GM12878 (cell line): ENCODE measurements around the gene KIRREL2. TPM values are rescaled to one million over a fixed set of nuclear protein-coding genes. Genes with fewer than 3 reads are reported as not detected.

Experiments
- ATAC-seq: fragments of 200-7000 bp; cut with Tn5 transposase; 3 replicates; pipeline ENCODE4 v1.9.1; 2020; ENCODE audit warnings: mild to moderate bottlenecking, moderate library complexity
- BruUV-seq: library from RNA; stranded (reverse); fragments of 400-500 nt; replicated peaks from 2 replicates; lab custom pipeline; 2021; lab: Mats Ljungman, UMichigan
- CTCF ChIA-PET: fragments of 300-600 bp; sonication (Branson Sonifier 250); formaldehyde crosslinking; extraction: SDS; loops from one replicate; lab custom pipeline; 2021; ENCODE audit warnings: inconsistent platforms; lab: Yijun Ruan, JAX
- POLR2A ChIA-PET: fragments of 350-600 bp; formaldehyde crosslinking; extraction: SDS; loops from one replicate; lab custom pipeline; 2021; ENCODE audit warnings: inconsistent platforms; lab: Charles Lee
- RAD21 ChIA-PET: fragments of 300-600 bp; sonication (Branson Sonifier 250); formaldehyde crosslinking; loops from one replicate; lab custom pipeline; 2023; ENCODE audit warnings: antibody characterized with exemption; ENCODE audit not compliant: unreplicated experiment; lab: Charles Lee
- SMC1A ChIA-PET: fragments of 300-600 bp; sonication (Branson Sonifier 250); formaldehyde crosslinking; loops from one replicate; lab custom pipeline; 2023; ENCODE audit not compliant: unreplicated experiment, uncharacterized antibody; lab: Charles Lee
- DNase-seq: peaks from one replicate; pipeline ENCODE4 v3.0.0-alpha.2; 2011; ENCODE audit warnings: low read depth, low spot score
- FAIRE-seq: peaks from 3 replicates; lab custom pipeline; 2011; peaks lifted over from hg19 to GRCh38; lab: Jason Lieb, UNC
- H2AFZ ChIP-seq: 2 replicates; pipeline ENCODE4 v1.6.0; 2011; ENCODE audit warnings: low read depth, low read length, control low read depth; ENCODE audit not compliant: control insufficient read depth
- H3K27ac ChIP-seq: 2 replicates; pipeline ENCODE4 v1.5.1; 2011; ENCODE audit warnings: control low read depth; ENCODE audit not compliant: control insufficient read depth, insufficient read depth
- H3K27me3 ChIP-seq, 2 experiments: replicated peaks in 1 of 2; 2 replicates each; pipeline versions ENCODE4 v1.6.0 to v1.6.1; 2011; ENCODE audit warnings: low read length in 1 of 2; ENCODE audit not compliant: control insufficient read depth in 2 of 2, insufficient read depth in 2 of 2
- H3K36me3 ChIP-seq, 2 experiments: 2 replicates each; pipeline ENCODE4 v1.5.1; 2011; ENCODE audit warnings: low read length in 1 of 2; ENCODE audit not compliant: control insufficient read depth in 2 of 2, insufficient read depth in 2 of 2
- H3K4me1 ChIP-seq: 2 replicates; pipeline ENCODE4 v1.6.1; 2011; ENCODE audit warnings: mild to moderate bottlenecking, low read length, moderate library complexity, mixed read lengths; ENCODE audit not compliant: control insufficient read depth, insufficient read depth
- H3K4me2 ChIP-seq: 2 replicates; pipeline ENCODE4 v1.6.0; 2011; ENCODE audit warnings: control low read depth; ENCODE audit not compliant: control insufficient read depth, insufficient read depth
- H3K4me3 ChIP-seq: fragments of 200-600 bp; sonication (generic); 2 replicates; pipeline ENCODE4 v1.5.1; 2016
- H3K79me2 ChIP-seq: 2 replicates; pipeline ENCODE4 v1.6.0; 2011; ENCODE audit warnings: low read length; ENCODE audit not compliant: control insufficient read depth, insufficient read depth
- H3K9ac ChIP-seq: 2 replicates; pipeline ENCODE4 v1.8.0; 2011; ENCODE audit warnings: low read length, control low read depth, mixed read lengths; ENCODE audit not compliant: control insufficient read depth, insufficient read depth
- H3K9me3 ChIP-seq: replicated peaks from 3 replicates; pipeline ENCODE4 v1.5.1; 2011; ENCODE audit warnings: mild to moderate bottlenecking, low read length; ENCODE audit not compliant: control insufficient read depth, insufficient read depth
- H4K20me1 ChIP-seq: 2 replicates; pipeline ENCODE4 v1.6.0; 2011; ENCODE audit not compliant: control insufficient read depth, insufficient read depth
- BCL3 ChIP-seq: IDR thresholded peaks from 2 replicates; pipeline ENCODE4 v1.6.1; 2011; ENCODE audit warnings: borderline replicate concordance, low read depth, mild to moderate bottlenecking, moderate library complexity, low read length; ENCODE audit not compliant: insufficient read depth, poor library complexity, severe bottlenecking
- CEBPB ChIP-seq, 2 experiments: fragments of 150-350 bp in 1 of 2; IDR thresholded peaks; 2 replicates each; pipeline ENCODE4 v1.6.1; 2012 to 2014; ENCODE audit warnings: low read depth in 2 of 2, low read length in 2 of 2, borderline replicate concordance in 1 of 2, inconsistent platforms in 1 of 2
- DPF2 ChIP-seq: fragments of 450-650 bp; IDR thresholded peaks from 2 replicates; pipeline ENCODE4 v1.6.1; 2017; ENCODE audit warnings: mild to moderate bottlenecking
- EGR1 ChIP-seq, 2 experiments: IDR thresholded peaks; 1 replicate in 1 of 2; 2 replicates in 1 of 2; pipeline ENCODE4 v1.6.1; 2011 to 2012; ENCODE audit warnings: low read depth in 2 of 2, low read length in 2 of 2, borderline replicate concordance in 1 of 2, mild to moderate bottlenecking in 1 of 2, moderate library complexity in 1 of 2
- EZH2 ChIP-seq: IDR thresholded peaks from 2 replicates; pipeline ENCODE4 v1.6.1; 2012; ENCODE audit warnings: low read depth, mild to moderate bottlenecking, control low read depth, inconsistent platforms, low read length, borderline replicate concordance; ENCODE audit not compliant: control insufficient read depth
- IRF3 ChIP-seq: fragments of 450-650 bp; IDR thresholded peaks from 2 replicates; pipeline ENCODE4 v1.6.1; 2014; ENCODE audit warnings: mild to moderate bottlenecking
- MEF2B ChIP-seq: fragments of 450-650 bp; IDR thresholded peaks from 2 replicates; pipeline ENCODE4 v1.6.1; 2018; ENCODE audit warnings: mild to moderate bottlenecking, moderate library complexity; ENCODE audit not compliant: partially characterized antibody, poor library complexity, severe bottlenecking
- NFYB ChIP-seq: IDR thresholded peaks from 2 replicates; pipeline ENCODE4 v1.6.1; 2011; ENCODE audit warnings: low read depth, mild to moderate bottlenecking, low read length, improper control_type of control experiment, moderate library complexity; ENCODE audit not compliant: insufficient read depth
- POU2F2 ChIP-seq: IDR thresholded peaks from 3 replicates; pipeline ENCODE4 v1.6.1; 2011; ENCODE audit warnings: low read depth, mild to moderate bottlenecking, low read length, borderline replicate concordance
- SMAD1 ChIP-seq: fragments of 450-650 bp; IDR thresholded peaks from 2 replicates; pipeline ENCODE4 v1.6.1; 2018; ENCODE audit warnings: mild to moderate bottlenecking, low read depth; ENCODE audit not compliant: partially characterized antibody
- ZBTB40 ChIP-seq: fragments of 450-650 bp; IDR thresholded peaks from 2 replicates; pipeline ENCODE4 v1.6.1; 2016; ENCODE audit warnings: mild to moderate bottlenecking, moderate library complexity, borderline replicate concordance
- WGBS: methylation state at CpG from one replicate; pipeline ENCODE4 v1.1.6; 2016; ENCODE audit warnings: low lambda C conversion rate; ENCODE audit not compliant: insufficient replicate concordance, insufficient coverage; ENCODE audit errors: missing lambda C conversion rate; 5-methylcytosine and 5-hydroxymethylcytosine counted together
- in situ Hi-C: fragments of 300-500 bp; cut with MboI; formaldehyde crosslinking; loops from 9 replicates; pipeline ENCODE4 v1.14.3; 2018; ENCODE audit warnings: mixed read lengths
- intact Hi-C: fragments of 100-400 bp; cut with micrococcal nuclease; formaldehyde crosslinking; loops from one replicate; pipeline ENCODE4 v1.14.2; 2022; ENCODE audit not compliant: unreplicated experiment
- polyA plus RNA-seq, 11 experiments: library from polyadenylated mRNA; depleted of rRNA in 4 of 11; unstranded in 6 of 11; stranded (reverse) in 5 of 11; fragments of >200 nt; fragmentation: Nextera tagmentation in 4 of 11; fragmentation: Illumina TruSeq in 1 of 11; extraction: Ambion mirVana in 4 of 11; extraction: Trizol in 1 of 11; gene quantifications; 1 replicate in 1 of 11; 2 replicates in 10 of 11; pipeline versions ENCODE4 v1.2.1 to v1.2.3, GENCODE V29; 2011 to 2016; ENCODE audit warnings: inconsistent platforms in 2 of 11, missing spikeins in 2 of 11, low read depth in 1 of 11
- total RNA-seq, 4 experiments: library from RNA; depleted of rRNA in 3 of 4; stranded (reverse); fragments of >200 nt in 3 of 4; fragmentation: Illumina TruSeq in 1 of 4; extraction: Trizol in 1 of 4; gene quantifications; 2 replicates each; pipeline versions ENCODE4 v1.2.1 to v1.2.3, GENCODE V29; 2013 to 2021

Gene KIRREL2
- total and polyA plus RNA-seq, 10 of the 15 experiments (the other 5 are each of a cell fraction or from before 2014, with no cell fraction given) = 0.03 to 0.06 TPM; not detected in 8

GRCh38 chr19:35868172-35868822 lies 11.6 kb downstream of the KIRREL2 start, which contains the start of gene APLP1 (continued):
- TF ChIP-seq DPF2 (peak; percentile 19; the same call in 1 of the 2 replicates), IRF3 (no peak), EGR1 (IDR thresholded peaks at IDR 0.05; ENCODE audit: borderline replicate concordance in 1 of 2, low read depth in 2 of 2, low read length in 2 of 2) (peak in 1 of 2 experiments; percentile 81; a peak in 2 of 3 replicates), SMAD1 (no peak), EZH2 (no peak), BCL3 (no peak), NFYB (no peak)

GRCh38 chr19:35868823-35869326 lies 12.2 kb downstream of the KIRREL2 start:
- FAIRE-seq (no peak), DNase-seq (no peak), ATAC-seq (no peak)
- no peaks in the 10 kb centered on the region for H3K36me3 ChIP-seq
- ChIA-PET RAD21 (interaction anchor here (1.0 to 1.5 kb wide), 2 partner anchors 16 to 62 kb away, joined by 3 to 6 read pairs; partner anchors contain the start of gene NPHS1), POLR2A (interaction anchor here (0.6 kb wide), 1 partner anchor 107 kb away, joined by 6 read pairs; no protein-coding TSS in a partner anchor), SMC1A (no interaction called here), CTCF (no interaction called here)
- no peak overlapping the region for H2AFZ ChIP-seq
- H3K9me3 ChIP-seq = no peaks in the 10 kb centered on the region
- H3K79me2 ChIP-seq = no peaks in the 10 kb centered on the region
- in situ Hi-C loops = no loop called here
- 6% methylated on average over 7 of the region's 15 CpGs for WGBS
- intact Hi-C loops = no loop called here
- peaks cover 13% of the 10 kb centered on the region for H3K4me1 ChIP-seq
- no peak overlapping the region for H3K9ac ChIP-seq
- peak overlapping the region; percentile 51; the same call in 1 of the 2 replicates for H3K4me3 ChIP-seq
- H3K27me3 ChIP-seq = peaks cover 2 to 4% of the 10 kb centered on the region in 2 experiments; a peak in 1 of 4 replicates
- H4K20me1 ChIP-seq = no peaks in the 10 kb centered on the region
- H3K27ac ChIP-seq = no peak overlapping the region
- BruUV-seq = no TSS peak
- H3K4me2 ChIP-seq = peak overlapping the region; percentile 45; the same call in 1 of the 2 replicates
- TF ChIP-seq POU2F2 (no peak), CEBPB (IDR thresholded peaks at IDR 0.05; ENCODE audit: borderline replicate concordance in 1 of 2, low read depth in 2 of 2, low read length in 2 of 2) (no peak), MEF2B (no peak), ZBTB40 (no peak)
